PC-9 (cell line): ENCODE data around the gene ISL2.

Experiments
- CTCF ChIP-seq: fragments of 200-600 bp; sonication (generic); conservative IDR thresholded peaks from 2 replicates; pipeline ENCODE4 v1.6.1; 2017; ENCODE audit warnings: mixed run types, antibody characterized with exemption, mild to moderate bottlenecking, moderate library complexity
- EZH2 ChIP-seq: fragments of 200-600 bp; sonication (generic); IDR thresholded peaks from 2 replicates; pipeline ENCODE4 v1.8.0; 2017; ENCODE audit warnings: antibody characterized with exemption, low read depth

GRCh38 chr15:76344893-76345582 lies 8.5 kb downstream of the ISL2 start:
- no peak for TF ChIP-seq CTCF
- no peak for TF ChIP-seq EZH2
